BE2C (cell line): ENCODE data around the gene MMP10.

Source experiments
- DNase-seq: peaks from one replicate; pipeline ENCODE4 v3.0.0-alpha.2; 2020
- H3K27me3 ChIP-seq: fragments of 250-450 bp; sonication (Bioruptor Pico); 2 replicates; pipeline ENCODE4 v1.5.1; 2020; ENCODE audit warnings: mild to moderate bottlenecking
- H3K36me3 ChIP-seq: fragments of 250-450 bp; sonication (Bioruptor Pico); 2 replicates; pipeline ENCODE4 v1.5.1; 2020; ENCODE audit warnings: mild to moderate bottlenecking
- H3K4me1 ChIP-seq: fragments of 250-450 bp; sonication (Bioruptor Pico); 2 replicates; pipeline ENCODE4 v1.5.1; 2020
- H3K4me3 ChIP-seq: 2 replicates; pipeline ENCODE4 v1.5.1; 2011; ENCODE audit warnings: low read depth, low read length
- H3K9me3 ChIP-seq: fragments of 250-450 bp; sonication (Bioruptor Pico); 2 replicates; pipeline ENCODE4 v1.5.1; 2020
- CTCF ChIP-seq: IDR thresholded peaks from 2 replicates; pipeline ENCODE4 v1.5.1; 2012; ENCODE audit warnings: mild to moderate bottlenecking, low read depth, low read length

MMP10 gene

GRCh38 chr11:102762361-102762767, 18.1 kb downstream of the MMP10 start:
- no peaks in the 10 kb centered on the region for H3K36me3 ChIP-seq
- no peaks in the 10 kb centered on the region for H3K9me3 ChIP-seq
- H3K4me1 ChIP-seq, result no peaks in the 10 kb centered on the region
- no peak for TF ChIP-seq CTCF
- no peak overlapping the region for H3K4me3 ChIP-seq
- no peak for DNase-seq
- no peaks in the 10 kb centered on the region; the same call in 1 of the 2 replicates for H3K27me3 ChIP-seq

GRCh38 chr11:102761646-102762238, 18.7 kb downstream of the MMP10 start:
- no peak overlapping the region for H3K4me3 ChIP-seq
- H3K27me3 ChIP-seq, result no peaks in the 10 kb centered on the region
- no peak for TF ChIP-seq CTCF
- H3K36me3 ChIP-seq, result no peaks in the 10 kb centered on the region
- DNase-seq, result no peak
- no peaks in the 10 kb centered on the region for H3K9me3 ChIP-seq
- no peaks in the 10 kb centered on the region for H3K4me1 ChIP-seq

- no peak for DNase-seq
- H3K36me3 ChIP-seq, result no peaks in the 10 kb centered on the region
- no peaks in the 10 kb centered on the region for H3K4me1 ChIP-seq
- no peaks in the 10 kb centered on the region for H3K9me3 ChIP-seq
- TF ChIP-seq CTCF, result no peak
- H3K4me3 ChIP-seq, result no peak overlapping the region
- H3K27me3 ChIP-seq, result no peaks in the 10 kb centered on the region
Observed at GRCh38 chr11:102760344-102761035, 19.9 kb downstream of the MMP10 start.

GRCh38 chr11:102757823-102758549, 22.4 kb downstream of the MMP10 start:
- no peak for TF ChIP-seq CTCF
- DNase-seq, result no peak
- H3K4me1 ChIP-seq, result no peaks in the 10 kb centered on the region
- no peaks in the 10 kb centered on the region for H3K27me3 ChIP-seq
- no peaks in the 10 kb centered on the region for H3K9me3 ChIP-seq
- H3K4me3 ChIP-seq, result no peak overlapping the region
- no peaks in the 10 kb centered on the region for H3K36me3 ChIP-seq

GRCh38 chr11:102753267-102753666, 27.2 kb downstream of the MMP10 start:
- Histone ChIP-seq H3K36me3 (no peaks in the 10 kb centered on the region), H3K4me1 (no peaks in the 10 kb centered on the region), H3K27me3 (no peaks in the 10 kb centered on the region), H3K9me3 (no peaks in the 10 kb centered on the region), H3K4me3 (no peak overlapping the region)
- TF ChIP-seq CTCF, result no peak
- no peak for DNase-seq

GRCh38 chr11:102751673-102752072, 28.8 kb downstream of the MMP10 start:
- Histone ChIP-seq H3K36me3 (no peaks in the 10 kb centered on the region), H3K27me3 (no peaks in the 10 kb centered on the region), H3K9me3 (no peaks in the 10 kb centered on the region), H3K4me3 (no peak overlapping the region), H3K4me1 (no peaks in the 10 kb centered on the region)
- DNase-seq, result no peak
- TF ChIP-seq CTCF, result no peak
